ENCODE measurements around the gene TMEM63B.
"Not testable (repeated sequence)": the region's sequence is repeated elsewhere in the genome, so short reads cannot be mapped to it uniquely, and the experiment has no call there.

TMEM63B gene

GRCh38 chr6:44127186-44128019, at the start of gene TMEM63B, which contains the start of gene MRPL14:
TSS of gene TMEM63B (plus strand) at chr6:44127554. CDS start at chr6:44134585, 7,031 bp downstream.
TSS of gene MRPL14 (minus strand) at chr6:44127452. CDS start at chr6:44116611, 10,841 bp downstream.
- DNase-seq = peak; percentile 85

DNA sequence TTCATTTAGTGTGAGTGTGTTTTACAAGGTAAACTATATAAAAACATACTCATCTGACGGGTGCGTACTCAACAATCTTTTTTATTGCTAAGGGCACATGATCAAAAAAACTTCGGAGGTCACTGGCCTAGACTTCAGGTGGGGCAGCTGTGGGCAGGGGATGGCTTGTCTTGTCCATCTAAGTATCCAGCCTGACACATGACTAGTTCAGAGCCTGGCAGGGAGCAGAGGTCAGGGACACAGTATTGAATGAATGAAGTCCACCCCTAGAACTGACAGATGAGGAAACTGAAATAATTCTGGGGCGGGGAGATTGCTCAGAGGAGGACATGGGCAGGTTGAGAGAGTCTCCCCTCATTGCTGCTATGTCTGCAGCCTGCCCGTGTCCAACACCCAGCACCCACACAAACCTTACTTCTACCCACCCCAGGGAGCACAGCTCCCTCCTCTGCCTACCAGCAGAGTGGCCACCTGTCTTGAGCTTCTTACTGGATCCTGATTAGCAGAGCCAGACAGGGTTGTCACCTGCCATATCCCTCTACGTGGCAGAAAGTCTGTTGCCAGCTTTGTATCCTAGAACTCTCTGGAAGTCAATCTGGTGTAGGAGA, 49.0 kb upstream of the TMEM63B start:
- DNase-seq = no peak

GRCh38 chr6:44078827-44079671, 48.3 kb upstream of the TMEM63B start:
- peak; percentile 69 for DNase-seq

DNA sequence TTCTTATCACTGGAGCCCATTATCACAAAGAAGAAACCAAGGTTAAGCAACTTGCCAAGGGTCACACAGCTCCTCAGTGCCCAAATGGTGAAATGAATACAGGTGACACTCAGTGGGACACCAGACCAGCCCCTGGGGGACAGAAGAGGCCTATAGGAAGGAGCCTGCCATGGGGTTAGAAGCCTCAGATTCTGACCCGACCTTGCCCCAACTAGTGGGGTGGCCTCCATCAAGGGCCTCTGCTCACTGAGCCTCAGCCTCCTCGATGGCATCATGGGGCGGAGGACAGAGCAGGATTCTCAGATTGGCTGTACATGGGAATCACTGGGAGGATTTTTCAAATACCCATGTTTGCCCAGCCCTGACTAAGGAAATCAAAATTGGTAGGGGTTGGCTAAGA, 47.7 kb upstream of the TMEM63B start:
- no peak for DNase-seq

DNA sequence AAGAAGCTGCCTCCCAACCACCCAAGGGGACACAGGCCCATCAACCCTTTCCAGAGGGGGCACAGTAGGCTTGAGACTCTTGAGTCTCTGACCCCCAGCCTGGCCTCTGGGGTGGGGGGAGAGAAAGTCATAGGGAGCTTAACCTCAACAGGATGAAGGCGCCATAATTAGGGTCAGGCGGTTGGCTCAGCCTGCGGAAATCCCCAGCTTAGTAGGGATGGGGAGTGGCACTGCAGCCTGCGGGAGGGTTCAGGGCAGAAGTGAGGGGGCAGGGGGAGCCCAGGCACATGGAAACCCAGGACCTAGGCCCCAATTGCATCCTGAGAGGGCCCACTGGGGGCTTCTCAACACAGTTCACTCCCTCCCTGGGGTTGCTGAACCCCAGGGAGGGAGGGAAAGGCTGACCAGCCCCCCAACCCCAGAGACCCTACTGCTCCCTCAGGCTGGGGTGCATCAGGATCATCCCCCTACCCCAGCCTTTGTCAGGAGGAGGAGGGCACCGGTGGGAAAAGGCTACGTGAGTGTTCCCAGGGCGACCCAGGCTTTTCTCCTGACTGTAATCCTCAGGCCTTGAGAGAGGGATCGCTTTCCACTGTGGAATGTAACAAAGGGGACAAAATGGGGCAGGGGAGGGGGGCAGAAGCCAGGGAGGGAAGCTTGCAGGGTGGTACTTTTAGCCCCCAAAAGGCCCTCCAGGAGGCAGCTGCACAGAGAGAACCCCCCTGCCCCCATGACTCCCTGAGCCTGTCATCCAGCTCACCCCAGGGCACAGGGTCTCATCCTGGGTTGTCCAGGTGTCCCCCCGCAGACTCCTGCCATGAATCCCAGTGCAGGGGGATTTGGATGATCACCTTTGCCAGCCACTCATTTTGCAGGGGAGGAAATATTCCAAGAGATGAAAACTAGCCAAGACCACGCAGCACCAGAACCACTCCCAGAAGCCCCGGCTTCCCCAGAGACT, 46.5 kb upstream of the TMEM63B start:
- DNase-seq = no peak

DNA sequence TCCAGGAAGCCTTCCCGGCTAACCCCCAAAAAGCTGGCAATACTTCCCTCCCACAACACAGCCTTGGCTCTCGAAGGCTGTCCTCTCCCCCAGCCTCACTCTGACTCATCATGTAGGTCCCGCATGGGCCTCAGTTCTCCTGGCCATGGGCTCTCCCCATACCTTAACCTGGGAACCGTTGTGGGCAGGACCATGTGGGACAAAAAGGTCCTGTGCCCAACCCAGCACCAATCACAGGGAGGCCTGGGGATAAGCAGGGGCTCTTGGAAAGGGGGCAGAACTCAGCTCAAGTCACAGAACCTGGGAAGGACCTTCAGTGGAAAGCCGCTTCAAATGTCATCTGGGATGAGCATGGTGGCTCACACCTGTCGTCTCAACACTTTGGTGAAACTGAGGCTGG, 45.6 kb upstream of the TMEM63B start:
- DNase-seq = no peak

DNA sequence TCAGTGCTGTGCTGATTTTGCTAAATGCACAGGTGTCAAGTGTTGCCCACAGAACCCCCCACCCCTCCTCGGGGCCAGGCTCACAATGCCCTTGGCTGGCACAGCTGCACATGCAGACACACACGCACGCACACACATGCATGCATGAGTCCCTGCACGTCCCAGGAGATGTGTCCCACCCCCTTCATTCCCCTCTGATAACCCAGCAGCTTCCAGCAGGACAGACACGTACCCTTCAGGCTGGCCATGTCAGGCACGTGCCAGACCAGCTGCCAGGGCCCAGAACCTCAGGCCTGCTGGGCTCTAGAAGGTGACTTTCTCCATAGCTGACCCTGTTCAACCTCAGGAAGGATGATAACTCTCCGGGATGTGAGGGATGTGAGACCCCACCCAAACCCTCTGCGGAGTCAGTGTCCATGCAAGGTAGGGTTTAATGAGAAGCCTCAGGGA, 44.5 kb upstream of the TMEM63B start:
- DNase-seq = no peak

GRCh38 chr6:44084231-44085014, 42.9 kb upstream of the TMEM63B start:
- DNase-seq = no peak

GRCh38 chr6:44085219-44085618, 42.1 kb upstream of the TMEM63B start:
- no peak for DNase-seq

- DNase-seq = no peak
Observed at GRCh38 chr6:44086931-44087574, 40.3 kb upstream of the TMEM63B start.

GRCh38 chr6:44087623-44088022, 39.7 kb upstream of the TMEM63B start:
- no peak for DNase-seq

DNA sequence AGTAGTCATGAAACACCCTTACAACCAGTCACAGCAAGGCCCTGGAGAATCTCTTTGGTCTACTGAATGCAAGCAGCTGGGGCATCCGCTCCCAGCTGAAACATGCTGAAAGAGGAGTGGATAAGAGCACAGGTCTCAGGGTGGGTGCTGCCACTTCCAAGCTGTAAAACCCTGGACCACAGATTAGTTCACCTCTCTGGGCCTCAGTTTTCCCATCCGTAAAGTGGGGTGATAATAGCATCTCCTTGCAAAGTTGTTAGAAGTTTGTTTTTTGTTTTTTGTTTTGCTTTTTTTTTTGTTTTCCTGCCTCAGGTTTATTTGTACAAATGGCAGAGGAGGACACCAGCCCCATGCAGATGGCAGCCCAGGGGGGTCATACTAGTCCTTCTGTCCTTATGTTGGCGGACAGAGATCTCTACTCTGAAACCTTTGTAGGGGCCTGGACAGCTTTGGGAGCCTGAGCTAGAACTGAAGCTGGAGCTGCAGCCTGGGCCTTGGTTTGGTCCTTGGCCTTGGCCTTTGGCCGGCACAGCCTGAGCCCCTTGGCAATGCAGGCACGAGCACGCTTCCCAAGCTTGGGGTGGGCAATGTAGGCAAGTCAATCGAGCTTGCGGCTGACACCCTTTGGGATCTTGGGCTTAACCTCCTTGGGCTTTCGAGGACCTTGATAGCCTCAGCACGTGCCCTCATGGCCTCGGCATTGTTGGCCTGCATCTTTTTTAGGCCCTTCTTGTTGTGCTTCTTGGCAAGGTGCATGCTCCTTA, 38.3 kb upstream of the TMEM63B start:
- no peak for DNase-seq

DNA sequence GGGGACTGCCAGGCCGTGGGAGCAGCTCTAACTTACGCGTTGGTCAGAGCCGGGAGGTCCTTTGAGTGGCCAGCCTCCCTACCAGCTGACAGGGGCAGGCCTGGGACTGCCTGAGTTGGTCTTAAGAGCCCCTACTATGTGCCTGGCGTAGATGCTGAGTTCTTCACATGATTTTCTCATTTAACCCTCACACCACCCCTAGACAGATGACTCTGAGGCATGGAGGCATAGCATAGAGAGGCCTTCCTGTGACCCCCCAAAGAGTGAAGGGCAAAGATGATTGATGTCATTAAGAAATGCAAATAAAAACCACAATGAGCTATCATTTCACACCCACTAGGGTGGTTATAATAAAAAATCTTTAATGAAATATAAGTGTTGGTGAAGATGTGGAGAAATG, 36.9 kb upstream of the TMEM63B start:
- DNase-seq = no peak

GRCh38 chr6:44091356-44091755, 36.0 kb upstream of the TMEM63B start:
- DNase-seq = not testable (repeated sequence)

DNA sequence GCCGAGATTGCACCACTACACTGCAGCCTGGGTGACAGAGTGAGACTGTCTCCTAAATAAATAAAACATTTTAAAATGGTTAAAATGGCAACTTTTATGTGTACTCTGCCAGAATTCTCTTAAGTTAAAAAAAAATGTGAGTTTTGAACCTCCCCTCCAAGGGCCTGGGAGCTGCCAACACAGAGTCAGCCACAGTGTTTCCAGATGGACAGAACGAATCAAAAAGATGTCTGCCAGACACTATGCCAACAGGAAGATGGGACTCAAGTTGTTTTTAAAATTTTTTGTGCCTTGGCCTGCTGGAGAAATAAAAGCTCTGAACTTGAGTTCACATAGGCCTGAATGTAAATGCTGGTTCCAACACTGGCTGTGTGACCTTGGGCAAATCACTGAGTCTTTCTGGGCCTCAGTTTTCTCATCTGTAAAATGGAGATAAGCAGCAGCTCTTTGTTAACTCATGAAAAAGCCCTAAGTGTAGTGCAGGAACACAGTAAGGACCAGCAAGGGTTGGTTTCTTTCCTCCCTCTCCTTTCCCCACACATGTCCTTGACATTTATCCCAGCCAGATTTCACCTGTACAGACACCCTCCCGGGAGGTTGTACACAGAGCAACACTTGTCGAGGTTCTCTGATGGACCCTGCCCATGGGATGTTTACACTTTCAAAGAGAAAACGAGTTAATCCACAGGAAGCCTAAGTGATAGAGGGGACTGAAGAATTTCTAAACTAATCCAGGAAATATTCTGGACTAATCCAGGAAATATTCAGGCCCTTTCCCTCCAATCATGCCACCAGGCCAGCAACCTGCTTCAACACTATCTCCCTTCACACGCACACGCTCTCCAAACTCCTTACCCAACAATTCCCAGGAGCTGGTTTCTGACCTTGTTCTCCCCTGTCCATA, 35.1 kb upstream of the TMEM63B start:
- DNase-seq = no peak

- no peak for DNase-seq
Observed at GRCh38 chr6:44093066-44093465, 34.3 kb upstream of the TMEM63B start.

- no peak for DNase-seq
Observed at GRCh38 chr6:44093750-44094402, 33.5 kb upstream of the TMEM63B start.
